Fibroblast of skin of left biceps (primary cell): ENCODE data around the gene NOTCH4.
"Not testable (repeated sequence)": the region's sequence is repeated elsewhere in the genome, so short reads cannot be mapped to it uniquely, and the experiment has no call there.

Experiments used
- DNase-seq, 2 experiments: peaks; one replicate each; pipeline ENCODE4 v3.0.0-alpha.2; 2013; ENCODE audit warnings: low read depth in 2 of 2

NOTCH4 gene

DNA sequence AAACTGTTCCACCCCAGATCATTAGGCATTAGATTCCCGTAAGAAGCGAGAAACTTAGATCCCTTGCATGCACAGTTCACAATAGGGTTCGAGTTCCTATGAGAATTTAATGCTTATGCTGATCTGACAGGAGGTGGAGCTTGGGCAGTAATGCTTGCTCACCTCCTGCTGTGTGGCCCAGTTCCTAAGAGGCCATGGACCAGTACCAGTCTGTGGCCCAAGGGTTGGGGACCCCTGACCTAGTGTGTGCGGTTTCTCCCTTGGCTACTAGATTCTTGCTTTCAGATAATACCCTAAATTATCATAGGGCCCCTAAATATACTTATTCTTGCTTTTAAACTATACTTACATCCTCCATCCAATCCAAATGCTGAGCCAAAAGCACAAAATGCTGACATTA is 29.5 kb downstream of the NOTCH4 start:
- DNase-seq = no peak

GRCh38 chr6:32193096-32193495 is 30.8 kb downstream of the NOTCH4 start:
- DNase-seq = not testable (repeated sequence)

DNA sequence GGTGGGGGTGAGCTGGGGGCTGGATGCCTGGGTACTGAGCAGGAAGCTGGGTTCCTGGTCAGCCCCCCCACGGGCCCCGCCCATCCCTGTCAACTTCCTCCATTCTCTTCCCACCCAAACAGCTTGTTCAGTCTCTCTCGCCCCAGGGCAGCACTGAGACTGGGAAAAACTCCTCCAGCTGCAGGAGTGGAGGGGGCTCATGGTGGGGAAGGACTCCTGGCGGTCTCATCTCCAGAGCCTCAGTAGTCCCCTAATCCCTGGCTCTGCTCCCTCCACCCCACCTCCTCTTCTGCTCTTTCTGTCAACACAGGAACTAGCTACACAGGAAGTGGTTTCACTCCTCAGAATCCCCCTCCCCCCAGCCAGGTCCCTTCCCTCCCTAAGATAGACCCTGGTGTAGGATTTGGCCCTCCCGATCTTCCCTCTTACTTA is 31.2 kb downstream of the NOTCH4 start, which contains the start of gene GPSM3:
TSS of gene GPSM3 (minus strand) at position 36 of the 432 bp plus-strand sequence. CDS start 130 bp downstream, outside the sequence.
- DNase-seq = no peak

- DNase-seq = no peak
Measured at GRCh38 chr6:32191696-32192607, 31.9 kb downstream of the NOTCH4 start.

DNA sequence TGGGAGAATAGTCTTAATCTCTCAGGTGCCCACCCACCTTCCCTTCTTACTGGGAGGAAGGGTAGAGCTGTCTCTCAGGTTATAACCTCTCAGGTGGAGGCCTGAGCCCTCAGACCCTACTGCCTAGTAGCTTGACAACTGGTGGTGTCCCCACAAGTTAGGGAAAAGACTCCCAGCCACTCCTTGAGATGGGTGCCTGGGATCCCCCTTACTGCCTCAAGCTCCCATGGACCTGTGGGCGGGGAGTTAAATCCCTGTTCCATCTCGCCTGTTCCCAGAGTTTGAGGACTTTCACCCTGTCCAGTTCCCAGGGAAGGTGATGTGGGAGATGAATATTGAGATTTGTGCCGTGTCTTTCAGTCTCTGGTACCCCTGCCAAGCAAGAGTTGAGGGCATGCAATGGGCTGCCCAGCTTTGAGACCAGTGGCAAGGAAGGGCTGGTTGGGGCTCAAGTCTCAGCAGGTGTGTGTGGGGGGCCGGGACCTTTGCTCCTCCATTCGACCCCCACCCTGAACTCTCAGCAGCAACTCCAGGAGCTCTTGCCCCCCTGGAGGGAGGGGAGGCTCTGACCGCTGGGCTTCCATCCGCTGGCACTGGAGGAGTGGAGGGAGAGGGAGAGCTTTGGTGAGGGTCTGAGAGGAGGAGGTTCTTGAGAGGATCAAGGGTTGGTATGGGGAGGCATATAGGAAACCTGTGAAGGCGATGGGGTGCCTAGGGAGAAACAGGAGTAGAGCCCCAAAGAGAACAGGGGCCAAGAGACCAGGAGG is 32.8 kb downstream of the NOTCH4 start:
- DNase-seq = no peak

GRCh38 chr6:32190054-32190851 is 33.6 kb downstream of the NOTCH4 start, which contains the start of gene PBX2:
PBX2 (minus strand) TSS chr6:32190202; CDS start chr6:32189915, 287 bp downstream.
- DNase-seq = peak; percentile 78 to 84

DNA sequence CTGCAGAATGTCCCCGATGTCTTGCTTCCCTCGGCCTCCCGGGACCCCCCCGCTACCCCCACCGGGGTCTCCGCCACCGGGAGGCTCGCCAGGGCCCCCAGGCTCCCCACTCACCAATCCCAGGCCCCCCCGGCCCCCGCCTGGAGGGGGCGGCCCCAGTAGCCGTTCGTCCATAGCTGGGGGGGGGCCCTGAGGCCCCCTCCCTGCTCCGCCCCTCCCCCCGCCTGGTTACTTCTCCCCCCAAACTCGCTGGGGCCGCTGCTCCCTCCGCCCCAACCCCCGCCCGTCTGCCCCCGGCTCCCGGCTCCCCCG is 34.2 kb downstream of the NOTCH4 start:
- no peak for DNase-seq

- no peak for DNase-seq
Measured at GRCh38 chr6:32189069-32189741, 34.7 kb downstream of the NOTCH4 start.

DNA sequence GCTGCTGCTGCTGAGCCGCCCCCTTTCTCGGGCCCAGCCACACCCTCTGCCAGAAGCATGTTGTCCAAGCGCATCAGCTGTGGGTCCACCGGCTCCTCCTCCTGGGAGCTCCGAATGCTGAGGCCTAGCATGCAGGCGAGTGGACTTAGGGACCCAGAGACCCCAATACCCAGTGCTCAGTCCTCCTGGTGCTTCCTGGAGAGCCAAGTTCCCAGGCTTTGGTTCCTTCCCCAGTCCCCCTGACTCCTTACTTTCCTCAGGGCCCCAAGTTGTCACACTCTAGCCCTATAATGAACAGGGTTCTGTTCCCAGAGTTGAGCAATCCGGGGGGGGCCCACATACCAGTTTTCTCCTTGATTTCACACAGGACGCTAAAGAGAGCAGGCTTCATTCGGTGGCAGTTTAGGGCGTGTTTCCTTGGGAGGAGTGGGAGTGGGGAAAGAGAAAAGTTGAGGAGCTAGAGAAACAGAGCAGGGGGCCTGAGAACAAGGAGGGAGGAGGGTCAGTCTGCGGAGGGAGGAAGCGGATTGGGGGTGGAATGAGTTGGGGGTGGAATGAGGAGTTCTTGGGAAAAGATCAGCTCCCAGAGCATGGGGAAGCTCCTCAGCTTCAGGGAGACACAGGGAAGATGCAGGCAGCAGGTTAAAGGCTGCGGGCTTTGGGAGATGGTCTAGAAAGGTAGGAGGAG is 35.3 kb downstream of the NOTCH4 start:
- no peak for DNase-seq

GRCh38 chr6:32187725-32188380 is 36.0 kb downstream of the NOTCH4 start:
- DNase-seq = not testable (repeated sequence)

GRCh38 chr6:32187009-32187709 is 36.7 kb downstream of the NOTCH4 start:
- no peak for DNase-seq

GRCh38 chr6:32186151-32186840 is 37.6 kb downstream of the NOTCH4 start:
- not testable (repeated sequence) for DNase-seq

DNA sequence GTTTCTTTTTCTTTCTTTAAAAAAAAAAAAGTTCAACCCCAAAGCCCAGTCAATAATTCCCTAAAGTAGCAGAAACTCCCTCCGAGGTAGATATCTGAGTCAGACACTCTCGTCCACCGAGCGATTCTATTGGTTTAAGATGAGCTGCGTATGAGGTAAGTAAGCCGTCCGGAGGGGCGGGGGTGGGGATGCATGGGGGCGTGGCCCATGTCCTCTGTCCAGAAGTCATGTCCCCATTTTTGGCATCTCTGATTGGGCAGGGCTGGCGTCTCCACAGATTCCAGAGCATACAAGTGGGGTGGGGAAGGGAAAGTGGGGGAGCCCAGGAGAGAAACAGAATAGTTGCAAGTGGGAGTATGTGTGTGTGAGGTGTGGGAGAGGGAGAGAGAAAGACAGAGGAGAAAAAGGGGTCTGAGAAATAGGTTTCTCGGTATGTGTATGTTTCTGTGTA is 38.2 kb downstream of the NOTCH4 start:
- DNase-seq = peak in 1 of 2 experiments; percentile 42

GRCh38 chr6:32184084-32184640 is 39.7 kb downstream of the NOTCH4 start, which contains the start of gene AGER:
AGER (minus strand) TSS chr6:32184253; CDS start chr6:32184222, 31 bp downstream.
- no peak for DNase-seq

- DNase-seq = no peak
Measured at GRCh38 chr6:32183483-32184083, 40.3 kb downstream of the NOTCH4 start.

DNA sequence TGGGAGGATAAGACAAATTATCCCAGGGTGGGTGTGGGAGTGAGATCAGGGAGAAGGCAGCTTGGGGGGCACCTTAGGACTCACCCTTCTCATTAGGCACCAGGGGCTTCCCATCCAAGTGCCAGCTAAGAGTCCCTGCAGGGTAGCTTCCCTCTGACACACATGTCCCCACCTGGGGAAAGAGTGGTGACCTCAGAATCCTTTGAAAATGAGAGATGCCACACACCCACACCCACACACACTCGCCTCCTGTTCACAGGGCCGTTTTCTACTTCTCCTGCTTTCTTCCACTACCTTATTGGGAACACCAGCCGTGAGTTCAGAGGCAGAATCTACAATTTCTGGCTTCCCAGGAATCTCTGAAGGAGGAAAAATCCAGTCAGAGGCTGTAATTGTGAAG is 40.8 kb downstream of the NOTCH4 start:
- DNase-seq = no peak

DNA sequence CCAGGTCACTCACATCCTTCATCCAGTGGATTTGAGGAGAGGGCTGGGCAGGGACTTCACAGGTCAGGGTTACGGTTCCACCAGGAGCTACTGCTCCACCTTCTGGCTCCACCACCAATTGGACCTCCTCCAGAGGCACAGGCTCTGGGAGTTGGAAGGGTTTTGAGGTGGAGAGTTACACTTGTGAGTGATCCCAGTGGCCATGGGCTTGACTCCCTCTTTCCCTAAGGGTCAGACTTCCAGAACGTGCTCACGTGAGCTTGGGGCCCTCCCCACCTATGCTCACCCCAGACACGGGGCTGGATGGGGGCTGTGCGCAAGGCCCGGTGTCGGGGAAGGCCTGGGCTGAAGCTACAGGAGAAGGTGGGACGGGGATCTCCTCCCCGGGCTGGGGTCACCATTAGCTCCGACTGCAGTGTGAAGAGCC is 41.3 kb downstream of the NOTCH4 start:
- no peak for DNase-seq
